SIG-M5 treated with dmso at 0.1 percent for 504 hours (cell line): ENCODE results near the gene SMARCA5.

Source experiments
- DNase-seq: peaks from one replicate; lab custom pipeline; 2025; ENCODE audit not compliant: unreplicated experiment; lab: John Stamatoyannopoulos, UW

SMARCA5 gene

GRCh38 chr4:143531380-143531779 lies 17.9 kb downstream of the SMARCA5 start:
- DNase-seq = no peak

GRCh38 chr4:143531788-143532491 lies 18.4 kb downstream of the SMARCA5 start:
- no peak for DNase-seq

- no peak for DNase-seq
These were observed 25.6 kb downstream of the SMARCA5 start for GRCh38 chr4:143538979-143539669.

DNA sequence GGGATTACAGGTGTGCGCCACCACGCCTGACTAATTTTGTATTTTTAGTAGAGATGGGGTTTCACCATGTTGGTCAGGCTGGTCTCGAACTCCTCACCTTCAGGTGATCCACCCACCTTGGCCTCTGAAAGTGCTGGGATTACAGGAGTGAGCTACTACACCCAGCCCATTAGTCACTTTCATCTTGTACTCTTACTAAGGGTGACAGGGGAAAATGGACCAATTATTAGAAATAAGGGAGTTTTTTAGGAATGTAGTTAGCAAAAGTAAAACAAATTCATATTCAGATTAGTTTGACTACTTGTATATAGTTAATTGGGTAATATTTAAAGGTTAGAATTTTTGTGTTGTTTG lies 26.1 kb downstream of the SMARCA5 start:
- DNase-seq = no peak

- no peak for DNase-seq
These were observed 36.4 kb downstream of the SMARCA5 start for GRCh38 chr4:143549928-143550327.

- DNase-seq = no peak
These were observed 41.5 kb downstream of the SMARCA5 start for GRCh38 chr4:143554728-143555597.

DNA sequence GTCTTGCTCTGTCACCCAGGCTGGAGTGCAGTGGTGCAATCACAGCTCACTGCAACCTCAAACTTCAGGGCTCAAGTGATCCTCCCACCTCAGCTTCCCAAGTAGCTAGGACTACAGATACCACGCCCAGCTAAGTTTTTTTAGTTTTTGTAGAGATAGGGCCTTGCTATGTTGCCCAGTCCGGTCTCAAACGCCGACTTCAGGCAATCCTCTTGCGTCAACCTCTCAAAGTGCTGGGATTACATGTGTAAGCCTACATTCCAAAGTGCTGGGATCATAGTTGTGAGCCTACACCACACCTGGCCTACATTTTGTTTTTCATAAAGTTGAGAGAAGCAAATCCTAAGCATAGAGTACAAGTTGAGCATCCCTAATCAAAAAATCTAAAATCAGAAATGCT lies 42.2 kb downstream of the SMARCA5 start:
- DNase-seq = no peak

- DNase-seq = no peak
These were observed 44.8 kb downstream of the SMARCA5 start for GRCh38 chr4:143558286-143558685.

DNA sequence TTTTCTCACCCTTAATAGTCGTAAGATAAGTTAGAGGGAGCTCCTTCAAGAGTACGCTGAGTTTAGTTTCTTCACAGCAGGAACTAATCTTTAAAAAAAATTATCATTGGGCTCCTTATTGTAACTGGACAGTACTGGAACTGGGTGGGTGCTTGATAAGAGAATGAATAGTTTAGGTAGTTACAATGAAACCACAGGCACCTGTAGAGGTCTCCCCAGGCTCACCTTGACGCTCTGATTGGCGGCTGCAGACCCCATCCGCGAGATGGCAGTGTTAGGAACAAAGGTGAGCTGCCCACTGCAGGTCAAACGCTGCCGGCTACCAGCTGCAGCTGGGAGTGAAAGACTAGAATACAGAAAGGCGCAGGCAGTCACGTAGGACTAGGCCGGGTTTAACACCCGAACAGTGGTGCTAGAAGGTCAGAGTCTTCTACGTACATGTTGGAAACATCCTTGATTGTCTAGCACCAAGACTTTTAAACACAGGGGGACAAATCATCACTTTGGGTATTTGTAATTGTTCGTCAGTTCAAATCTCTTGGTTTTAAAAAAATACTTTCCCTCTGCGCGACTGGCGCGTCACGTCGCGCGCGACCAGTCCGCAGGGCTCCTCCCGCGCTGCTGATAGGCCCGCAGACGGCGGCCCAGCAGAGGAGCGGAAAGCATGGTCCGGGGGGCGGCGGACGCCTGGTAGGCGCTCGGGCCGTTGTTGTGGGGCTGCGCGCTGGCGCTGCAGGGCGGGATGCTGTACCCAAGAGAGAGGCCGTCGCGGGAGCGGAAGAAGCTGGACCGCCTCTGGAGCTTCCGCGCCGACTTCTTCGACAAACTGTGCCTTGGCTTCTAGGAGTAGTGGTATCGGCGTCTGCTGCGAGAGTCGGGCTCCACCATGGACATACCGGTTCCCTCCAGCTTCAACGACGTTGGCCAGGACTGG lies 45.6 kb downstream of the SMARCA5 start:
- peak; percentile 11 for DNase-seq

DNA sequence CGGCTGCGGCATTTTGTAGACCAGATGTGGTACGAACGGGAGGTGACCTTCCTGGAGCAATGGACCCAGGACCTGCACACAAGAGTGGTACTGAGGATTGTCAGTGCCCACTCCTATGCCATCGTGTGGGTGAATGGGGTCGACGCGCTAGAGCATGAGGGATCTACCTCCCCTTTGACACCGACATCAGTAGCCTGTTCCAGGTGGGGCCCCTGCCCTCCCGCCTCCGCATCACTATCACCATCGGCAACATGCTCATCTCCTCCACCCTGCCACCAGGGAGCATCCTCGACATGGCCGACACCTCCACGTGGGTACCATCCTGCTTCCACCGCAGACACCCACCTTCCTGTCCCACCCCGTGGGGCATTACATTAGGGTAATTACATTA lies 46.2 kb downstream of the SMARCA5 start:
- DNase-seq = no peak

DNA sequence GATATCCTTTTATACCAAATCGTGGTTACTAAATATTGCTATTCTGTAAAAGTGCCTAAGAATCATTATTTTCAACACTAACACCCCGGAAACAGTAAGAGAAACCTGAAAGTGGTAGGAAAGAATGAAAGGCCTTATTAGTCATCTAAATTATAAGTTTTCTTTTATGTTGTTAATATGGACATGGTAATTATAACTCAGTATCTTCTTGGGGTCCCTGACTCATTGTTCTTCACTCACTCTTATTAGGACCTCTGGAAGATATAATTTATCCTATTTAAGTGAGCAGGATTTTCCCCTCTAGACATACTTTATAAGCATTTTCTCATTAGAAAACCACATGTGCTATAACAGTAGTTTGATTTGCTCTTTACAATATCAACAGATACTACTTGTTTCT lies 51.0 kb downstream of the SMARCA5 start:
- no peak for DNase-seq

DNA sequence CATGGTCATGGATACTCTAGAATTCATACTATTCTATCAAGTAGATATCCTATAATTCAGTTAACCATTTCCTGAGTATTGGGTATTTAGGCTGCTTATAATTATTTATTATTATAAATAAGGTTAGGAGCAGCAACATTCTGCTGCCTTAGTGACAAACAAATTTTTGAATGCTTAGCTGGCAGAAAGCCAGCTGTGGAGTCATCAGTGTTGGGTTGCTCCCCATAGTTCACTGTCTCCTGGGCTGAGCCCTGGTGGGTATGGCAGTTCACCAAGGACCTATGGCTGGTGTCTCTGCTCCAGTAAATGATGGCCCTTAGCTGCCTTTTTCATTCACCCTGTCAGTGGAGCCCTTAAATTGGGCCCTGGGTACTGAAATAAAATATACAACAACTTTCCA lies 61.8 kb downstream of the SMARCA5 start:
- no peak for DNase-seq

DNA sequence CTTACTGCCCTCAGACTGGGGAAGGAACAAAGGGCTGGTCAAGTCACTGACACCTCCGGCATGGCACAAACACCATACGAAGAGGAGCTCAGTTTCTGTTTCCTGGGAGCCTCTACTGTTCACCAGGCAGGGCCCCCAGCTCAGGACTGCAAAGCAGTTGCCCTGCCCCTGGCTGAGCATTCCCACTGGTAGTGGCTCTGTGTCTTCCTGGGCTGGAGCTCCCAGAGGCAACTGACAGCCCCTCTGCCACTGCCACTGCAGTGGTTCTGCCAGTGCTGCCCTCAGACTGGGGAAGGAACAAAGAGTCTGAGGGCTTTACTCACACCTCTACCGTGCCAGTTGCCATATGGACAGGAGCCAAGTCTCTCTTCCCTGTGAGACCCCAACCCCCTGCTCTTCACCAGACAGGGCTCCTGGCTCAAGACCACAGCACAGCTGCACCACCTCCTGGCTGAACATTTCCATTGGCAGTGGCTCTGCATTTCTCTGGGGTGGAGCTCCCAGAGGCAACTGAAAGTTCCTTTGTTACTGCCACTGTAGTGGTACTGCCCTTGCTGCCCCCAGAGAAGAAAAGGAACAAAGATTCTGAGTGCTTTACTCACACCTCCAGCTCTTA lies 67.9 kb downstream of the SMARCA5 start:
- DNase-seq = no peak

DNA sequence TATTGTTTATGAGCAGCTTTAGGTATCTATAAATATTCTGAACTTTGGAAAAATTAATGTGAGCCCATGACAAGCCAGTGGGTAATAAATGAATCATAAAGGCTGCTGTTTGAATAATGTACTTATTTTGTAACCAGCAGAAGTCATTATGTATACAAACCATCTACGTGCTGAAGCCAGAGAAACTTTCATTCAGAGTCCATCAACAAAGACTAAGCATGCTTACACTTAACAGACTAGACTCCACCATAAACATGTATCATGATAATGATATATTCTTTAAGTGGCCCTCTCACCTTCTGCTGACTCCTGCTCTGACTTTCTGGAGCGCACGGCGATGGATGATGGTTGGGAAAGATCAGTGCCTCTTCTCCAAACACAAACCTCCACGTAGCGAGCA lies 72.0 kb downstream of the SMARCA5 start:
- DNase-seq = no peak

GRCh38 chr4:143586080-143586479 lies 72.6 kb downstream of the SMARCA5 start:
- DNase-seq = no peak

DNA sequence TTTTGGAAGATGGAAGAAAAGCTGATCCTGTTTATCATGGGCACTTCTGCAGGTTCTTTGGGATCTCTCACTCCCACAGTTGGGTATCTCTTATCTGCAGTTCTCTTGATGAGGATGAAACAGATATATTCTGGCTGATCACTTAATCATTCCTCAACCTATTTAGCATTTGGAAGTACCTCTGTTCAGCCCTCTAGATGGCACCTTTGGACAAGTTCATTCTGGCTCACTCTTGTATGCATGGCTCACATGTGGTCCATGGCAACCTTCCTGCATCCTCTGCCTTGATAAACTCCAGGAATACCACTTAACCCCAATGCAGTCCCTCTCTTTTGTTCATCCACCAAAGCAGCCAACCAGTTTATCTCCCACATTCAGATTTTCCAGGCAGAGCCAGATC lies 74.2 kb downstream of the SMARCA5 start:
- DNase-seq = no peak

DNA sequence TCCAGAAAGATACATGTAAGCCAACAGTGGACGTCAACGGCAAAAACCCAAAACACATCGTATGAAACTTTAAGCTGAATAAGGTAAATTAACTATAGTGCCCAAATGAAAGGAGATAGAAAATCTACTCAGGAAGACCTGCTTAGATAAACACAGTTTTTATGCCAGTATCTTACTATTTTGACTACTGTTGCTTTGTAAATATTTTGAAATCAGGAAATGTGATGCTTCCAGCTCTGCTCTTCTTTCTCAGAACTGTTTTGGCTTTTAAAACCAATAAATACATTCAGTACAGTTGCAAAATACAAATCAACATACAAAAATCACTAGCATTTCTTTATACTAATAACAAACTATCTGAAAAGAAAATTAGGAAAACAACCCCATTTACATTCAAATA lies 83.8 kb downstream of the SMARCA5 start:
- no peak for DNase-seq

GRCh38 chr4:143598816-143599215 lies 85.3 kb downstream of the SMARCA5 start:
- no peak for DNase-seq

DNA sequence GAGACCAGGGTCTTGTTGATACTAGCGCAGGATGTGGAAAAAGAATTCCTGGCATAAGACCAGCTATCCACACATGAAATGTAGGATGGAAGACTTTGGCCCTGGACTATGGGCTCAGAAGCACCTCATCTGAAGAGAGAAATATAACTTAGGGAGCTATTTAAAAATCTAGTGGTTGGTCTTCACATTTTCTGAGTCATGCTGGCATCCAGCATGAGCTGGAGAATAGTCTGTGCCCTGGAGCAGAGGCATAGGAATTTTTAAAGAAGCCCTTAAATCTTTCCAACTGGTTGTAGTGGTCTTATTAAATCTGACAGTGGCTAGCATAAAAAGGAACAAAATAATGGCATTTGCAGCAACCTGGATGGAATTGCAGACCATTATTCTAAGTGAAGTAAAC lies 86.3 kb downstream of the SMARCA5 start:
- DNase-seq = no peak

- DNase-seq = no peak
These were observed 93.0 kb downstream of the SMARCA5 start for GRCh38 chr4:143606480-143606879.
